AG04450 (cell line): ENCODE data around the gene AHSP. TPM values are rescaled to one million over a fixed set of nuclear protein-coding genes. Genes with fewer than 3 reads are reported as not detected.

ENCODE experiments used
- CTCF ChIA-PET: fragments of 300-600, 350-600 bp; formaldehyde crosslinking; extraction: SDS; loops from one replicate; lab custom pipeline; 2022; ENCODE audit warnings: antibody characterized with exemption, inconsistent platforms; lab: Charles Lee
- POLR2A ChIA-PET: fragments of 350-600 bp; formaldehyde crosslinking; extraction: SDS; loops from one replicate; lab custom pipeline; 2021; ENCODE audit warnings: antibody characterized with exemption, inconsistent platforms; lab: Yijun Ruan, JAX
- DNase-seq: peaks from one replicate; pipeline ENCODE4 v3.0.0-alpha.2; 2011; ENCODE audit warnings: low read depth, low spot score
- H3K27ac ChIP-seq: one replicate; pipeline ENCODE4 v1.5.1; 2012; ENCODE audit warnings: low read depth, low read length, control low read depth
- H3K27me3 ChIP-seq: one replicate; pipeline ENCODE4 v1.6.0; 2012; ENCODE audit warnings: low read length; ENCODE audit not compliant: control insufficient read depth, insufficient read depth
- H3K4me3 ChIP-seq: 2 replicates; pipeline ENCODE4 v1.5.1; 2011; ENCODE audit warnings: mild to moderate bottlenecking, low read depth, low read length, control low read depth
- H3K9me3 ChIP-seq: 2 replicates; pipeline ENCODE4 v1.5.1; 2012; ENCODE audit warnings: low read length; ENCODE audit not compliant: control insufficient read depth, insufficient read depth
- CTCF ChIP-seq: IDR thresholded peaks from 2 replicates; pipeline ENCODE4 v1.5.1; 2011; ENCODE audit warnings: low read depth, low read length, control low read depth, inconsistent platforms
- polyA minus RNA-seq: library from RNA; depleted of rRNA, polyadenylated mRNA; stranded (reverse); fragments of >200 nt; gene quantifications from 2 replicates; pipeline ENCODE4 v1.2.3, GENCODE V29; 2011; rRNA and poly(A)+ RNA removed
- polyA plus RNA-seq: library from polyadenylated mRNA; depleted of rRNA; stranded (reverse); fragments of >200 nt; gene quantifications from 2 replicates; pipeline ENCODE4 v1.2.3, GENCODE V29; 2011; rRNA removed

AHSP gene
- not detected in 2 replicates for polyA plus RNA-seq
- not detected in 2 replicates for polyA minus RNA-seq

GRCh38 chr16:31527734-31528274 is at the start of gene AHSP:
AHSP (plus strand) TSS chr16:31527900; CDS start chr16:31528140, 240 bp downstream.
- H3K27ac ChIP-seq = no peak within 1 kb of the TSS
- POLR2A ChIA-PET = interaction anchor here (1.7 kb wide), 1 partner anchor 20 kb away, joined by 10 read pairs; the partner anchor contains the start of gene RUSF1

GRCh38 chr16:31478956-31479355 is 48.7 kb upstream of the AHSP start:
- ChIA-PET CTCF (interaction anchor here (1.3 kb wide), 1 partner anchor 21 kb away, joined by 3 read pairs; no protein-coding TSS in a partner anchor), POLR2A (interaction anchor here (0.7 kb wide), 2 partner anchors 12 to 285 kb away, joined by 4 to 6 read pairs; no protein-coding TSS in a partner anchor)
- no peak for TF ChIP-seq CTCF

More at GRCh38 chr16:31527734-31528274, at the start of gene AHSP:
- TF ChIP-seq CTCF = no peak
- DNase-seq = no peak
- H3K27me3 ChIP-seq = peaks cover 33% of the 10 kb centered on the region
- no peaks in the 10 kb centered on the region for H3K9me3 ChIP-seq
- CTCF ChIA-PET = no interaction called here
- H3K4me3 ChIP-seq = peak within 1 kb of the TSS; percentile 45

GRCh38 chr16:31479751-31480150 is 47.9 kb upstream of the AHSP start:
- Histone ChIP-seq H3K27ac (no peak overlapping the region), H3K27me3 (peaks cover 4% of the 10 kb centered on the region), H3K4me3 (no peak overlapping the region), H3K9me3 (no peaks in the 10 kb centered on the region; the same call in 1 of the 2 replicates)
- no peak for DNase-seq
- CTCF ChIA-PET = no interaction called here
- TF ChIP-seq CTCF = no peak
- POLR2A ChIA-PET = interaction anchor here (1.1 kb wide), 1 partner anchor 20 kb away, joined by 3 read pairs; no protein-coding TSS in a partner anchor

More at GRCh38 chr16:31478956-31479355, 48.7 kb upstream of the AHSP start:
- DNase-seq = no peak
- Histone ChIP-seq H3K27ac (no peak overlapping the region), H3K4me3 (no peak overlapping the region), H3K27me3 (peaks cover 2% of the 10 kb centered on the region), H3K9me3 (no peaks in the 10 kb centered on the region; the same call in 1 of the 2 replicates)

GRCh38 chr16:31480851-31481536 is 46.7 kb upstream of the AHSP start:
- no peak for TF ChIP-seq CTCF
- CTCF ChIA-PET = interaction anchor here (0.7 kb wide), 2 partner anchors 11 to 388 kb away, joined by 3 read pairs; no protein-coding TSS in a partner anchor

More at GRCh38 chr16:31480851-31481536, 46.7 kb upstream of the AHSP start:
- Histone ChIP-seq H3K27ac (no peak overlapping the region), H3K9me3 (no peaks in the 10 kb centered on the region; the same call in 1 of the 2 replicates), H3K4me3 (no peak overlapping the region), H3K27me3 (peaks cover 11% of the 10 kb centered on the region)
- POLR2A ChIA-PET = interaction anchor here (0.6 to 2.0 kb wide), 2 partner anchors 9 to 21 kb away, joined by 4 to 9 read pairs; partner anchors contain the start of gene TGFB1I1
- DNase-seq = no peak
